Transverse colon (tissue), 4 donors: ENCODE measurements around the gene CERKL. TPM values are rescaled to one million over a fixed set of nuclear protein-coding genes. Genes with fewer than 3 reads are reported as not detected.

Experiments
- DNase-seq: peaks from one replicate; pipeline ENCODE4 v3.0.0-alpha.2; 2019
- H3K27ac ChIP-seq, 4 donors: fragments of 200-600 bp; sonication (generic); 2 replicates each; pipeline ENCODE4 v1.5.1; 2016 to 2018; ENCODE audit warnings: inconsistent platforms in 4 of 4
- H3K27me3 ChIP-seq: fragments of 200-600 bp; sonication (generic); 2 replicates; pipeline ENCODE4 v1.5.1; 2017; ENCODE audit warnings: inconsistent platforms
- H3K36me3 ChIP-seq, 4 donors: fragments of 200-600 bp; sonication (generic); 2 replicates each; pipeline ENCODE4 v1.5.1; 2017 to 2019; ENCODE audit warnings: inconsistent platforms in 4 of 4
- H3K4me1 ChIP-seq, 4 donors: fragments of 200-600 bp; sonication (generic); 2 replicates each; pipeline ENCODE4 v1.5.1; 2017 to 2020; ENCODE audit warnings: inconsistent platforms in 4 of 4
- H3K4me3 ChIP-seq, 4 donors: fragments of 200-600 bp; sonication (generic); 1 replicate in 1 of 4; 2 replicates in 3 of 4; pipeline versions ENCODE4 v1.5.1 to v1.6.1; 2017 to 2019; ENCODE audit warnings: inconsistent platforms in 4 of 4
- H3K9me3 ChIP-seq, 2 donors: fragments of 200-600 bp; sonication (generic); 2 replicates each; pipeline ENCODE4 v1.5.1; 2017 to 2019; ENCODE audit warnings: inconsistent platforms in 2 of 2
- CTCF ChIP-seq, 5 experiments: fragments of 200-600 bp in 3 of 5; fragments of 450-650 bp in 2 of 5; sonication (generic) in 3 of 5; IDR thresholded peaks; 1 replicate in 2 of 5; 2 replicates in 3 of 5; pipeline ENCODE4 v1.5.1; 2016 to 2017; ENCODE audit warnings: antibody characterized with exemption in 5 of 5, inconsistent platforms in 3 of 5, mild to moderate bottlenecking in 2 of 5, moderate library complexity in 1 of 5
- EP300 ChIP-seq: sonication (generic); formaldehyde crosslinking; IDR thresholded peaks from one replicate; pipeline ENCODE4 v1.6.1; 2017; ENCODE audit warnings: antibody characterized with exemption, low read depth
- POLR2A ChIP-seq: fragments of 450-650 bp; IDR thresholded peaks from one replicate; pipeline ENCODE4 v1.6.1; 2016; ENCODE audit warnings: antibody characterized with exemption, mild to moderate bottlenecking, moderate library complexity
- POLR2AphosphoS5 ChIP-seq, 3 donors: sonication (generic); formaldehyde crosslinking; IDR thresholded peaks; one replicate each; pipeline ENCODE4 v1.6.1; 2016; ENCODE audit warnings: antibody characterized with exemption in 3 of 3
- WGBS, 2 donors: methylation state at CpG; one replicate each; pipeline ENCODE4 v1.1.5; 2018; ENCODE audit warnings: low coverage in 1 of 2; 5-methylcytosine and 5-hydroxymethylcytosine counted together
- in situ Hi-C, 4 donors: fragments of 200-750 bp; cut with MboI; loops; one replicate each; pipeline versions ENCODE4 v1.15.0 to v1.15.1; 2017; ENCODE audit warnings: low sequenced_read_pairs in 3 of 4, low pct_ligation_motif_present in 1 of 4, low pct_unique_long_range_greater_than_20kb in 1 of 4
- intact Hi-C: fragments of 100-400 bp; cut with DNase I; formaldehyde crosslinking; loops from one replicate; pipeline ENCODE4 v1.15.1; 2023; ENCODE audit warnings: low total_unique reads
- total RNA-seq, 4 donors: library from RNA; depleted of rRNA; stranded (reverse); fragments of >200 nt; gene quantifications; one replicate each; pipeline ENCODE4 v1.1.0, GENCODE V29; 2016

The CERKL gene
- total RNA-seq, 4 donors from 2014 or later = 0.32 TPM; not detected in 3

DNA sequence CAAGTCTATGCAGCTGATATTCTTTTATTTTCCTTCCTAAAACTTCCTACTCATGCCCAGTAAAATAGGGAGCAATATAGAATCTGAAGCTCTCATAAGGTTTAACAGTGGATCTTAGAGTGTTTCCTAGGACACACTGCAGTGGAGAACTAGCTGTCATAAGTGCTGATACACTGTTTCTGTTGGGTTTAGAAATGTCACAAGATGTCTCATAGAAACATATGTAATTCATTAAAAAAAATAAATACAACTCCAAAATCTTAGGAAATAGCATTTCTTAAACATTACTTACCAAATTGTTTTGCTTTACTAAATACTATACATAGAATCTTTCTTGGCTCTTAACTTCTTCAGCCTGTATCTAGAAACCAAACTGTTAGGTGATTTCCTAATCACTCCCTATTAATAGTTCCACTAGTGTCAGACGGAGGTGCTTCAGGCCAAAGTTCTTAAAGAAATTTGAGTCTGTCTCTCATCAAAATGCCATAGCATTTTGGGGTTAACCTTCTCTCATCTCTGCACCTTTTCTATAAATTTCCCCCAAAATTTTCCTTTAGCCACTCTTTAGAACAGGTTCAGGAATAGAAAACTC is 93.7 kb downstream of the CERKL start:
- DNase-seq = no peak
- no peak overlapping the region for H3K27ac ChIP-seq
- H3K4me3 ChIP-seq = no peak overlapping the region
- intact Hi-C loops (no loop called here), in situ Hi-C loops (no loop called here)
- H3K36me3 ChIP-seq = no peaks in the 10 kb centered on the region
- H3K27me3 ChIP-seq = no peaks in the 10 kb centered on the region
- TF ChIP-seq POLR2AphosphoS5 (IDR thresholded peaks at IDR 0.05) (no peak), EP300 (no peak)
- H3K4me1 ChIP-seq = no peaks in the 10 kb centered on the region
- 75 to 85% methylated on average over 1 of the region's 1 CpG for WGBS, 2 donors
- H3K9me3 ChIP-seq = no peaks in the 10 kb centered on the region

DNA sequence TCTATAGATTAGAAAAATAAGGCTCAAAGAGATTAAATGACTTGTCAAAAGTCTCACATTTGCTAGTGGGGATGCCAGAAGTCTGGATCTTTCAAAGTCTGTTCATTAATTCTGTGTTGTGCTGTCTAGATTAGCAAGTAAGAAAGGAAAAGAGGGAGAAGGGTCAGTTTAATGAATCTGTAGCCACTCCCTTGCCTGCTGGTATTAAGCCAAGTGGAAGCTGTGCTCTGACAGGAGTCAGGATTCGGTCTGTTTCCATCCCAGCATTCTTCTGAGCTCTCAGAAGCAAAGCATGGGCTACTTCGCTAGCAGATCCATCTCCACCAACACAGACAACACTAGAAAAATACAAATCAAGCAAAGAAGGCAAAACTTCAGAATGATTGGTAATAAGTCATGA is 98.5 kb downstream of the CERKL start:
- no peak overlapping the region for H3K27ac ChIP-seq
- intact Hi-C loops = no loop called here
- TF ChIP-seq CTCF (IDR thresholded peaks at IDR 0.05) (no peak), EP300 (no peak), POLR2AphosphoS5 (IDR thresholded peaks at IDR 0.05) (no peak), POLR2A (no peak)
- WGBS, 2 donors = 70 to 86% methylated on average over 2 of the region's 2 CpGs
- no peaks in the 10 kb centered on the region for H3K27me3 ChIP-seq
- in situ Hi-C loops = no loop called here
- H3K4me3 ChIP-seq = no peak overlapping the region
- H3K36me3 ChIP-seq = no peaks in the 10 kb centered on the region
- H3K9me3 ChIP-seq = no peaks in the 10 kb centered on the region
- H3K4me1 ChIP-seq = no peaks in the 10 kb centered on the region
- DNase-seq = no peak

DNA sequence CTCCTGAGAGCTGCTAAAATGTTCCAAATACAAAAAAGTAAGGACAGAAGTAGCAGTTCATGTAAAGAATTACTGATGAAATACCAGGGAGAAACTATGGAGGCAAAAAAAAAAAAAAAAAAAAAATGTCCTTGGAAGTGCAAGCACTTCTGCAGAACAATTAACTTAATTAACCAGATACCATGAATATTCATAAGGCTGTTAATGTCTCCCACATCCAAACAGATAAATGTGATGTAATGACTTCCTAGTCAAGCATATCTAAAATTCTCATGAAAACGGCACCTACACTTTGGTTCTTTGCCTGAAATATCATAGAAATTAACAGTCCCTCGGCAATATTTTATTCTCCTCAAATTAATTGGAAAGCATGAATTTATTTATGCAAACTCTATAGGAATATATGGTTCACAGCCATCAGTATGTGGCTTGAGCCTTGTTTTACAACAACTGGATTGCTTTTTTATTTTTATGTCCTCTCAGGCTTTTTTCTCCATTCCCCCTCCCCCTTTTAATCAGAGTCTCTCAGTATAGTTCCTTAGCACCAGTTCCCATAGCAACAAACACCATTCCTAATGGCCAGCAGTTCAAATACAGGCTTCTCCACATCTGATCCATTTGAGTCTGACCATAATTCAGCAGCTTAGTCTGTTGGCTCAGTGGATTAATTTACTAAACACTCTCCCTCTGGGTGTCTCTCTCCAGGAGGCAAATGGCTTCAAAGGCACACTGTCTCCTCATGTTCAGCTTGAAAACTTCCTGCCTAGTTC is 102.7 kb downstream of the CERKL start:
- in situ Hi-C loops = no loop called here
- WGBS, 2 donors = 72 to 73% methylated on average over 2 of the region's 2 CpGs
- DNase-seq = no peak
- intact Hi-C loops = no loop called here
- no peaks in the 10 kb centered on the region for H3K4me1 ChIP-seq
- no peaks in the 10 kb centered on the region for H3K27me3 ChIP-seq
- TF ChIP-seq POLR2A (no peak), CTCF (IDR thresholded peaks at IDR 0.05) (no peak), POLR2AphosphoS5 (IDR thresholded peaks at IDR 0.05) (no peak), EP300 (no peak)
- H3K4me3 ChIP-seq = no peak overlapping the region
- no peaks in the 10 kb centered on the region for H3K36me3 ChIP-seq
- H3K9me3 ChIP-seq = no peaks in the 10 kb centered on the region
- H3K27ac ChIP-seq = no peak overlapping the region

- H3K4me1 ChIP-seq = no peaks in the 10 kb centered on the region
- H3K4me3 ChIP-seq = no peak overlapping the region
- H3K36me3 ChIP-seq = no peaks in the 10 kb centered on the region
- WGBS, 2 donors = 86 to 100% methylated on average over 2 of the region's 2 CpGs
- in situ Hi-C loops = no loop called here
- intact Hi-C loops = no loop called here
- H3K27me3 ChIP-seq = no peaks in the 10 kb centered on the region
- no peaks in the 10 kb centered on the region for H3K9me3 ChIP-seq
- no peak overlapping the region for H3K27ac ChIP-seq
- no peak for DNase-seq
- TF ChIP-seq POLR2AphosphoS5 (IDR thresholded peaks at IDR 0.05) (no peak), EP300 (no peak), CTCF (IDR thresholded peaks at IDR 0.05) (no peak), POLR2A (no peak)
Observed at GRCh38 chr2:181553244-181553643, 103.7 kb downstream of the CERKL start.
